Activated naive CD8-positive, alpha-beta T cell treated with anti-CD3 and anti-CD28 coated beads, Interleukin-2, amount 50 U/mL, for 24 hours (primary cell): ENCODE results near the gene SLC46A3.

Experiments
- ATAC-seq: fragments of 150-1000 bp; cut with Tn5 transposase; one replicate; pipeline ENCODE4 v1.10.0; 2021
- DNase-seq: peaks from one replicate; pipeline ENCODE4 v3.0.0; 2021
- H3K27ac Mint-ChIP-seq: one replicate; pipeline ENCODE4 v1.8.0; 2021; ENCODE audit warnings: mild to moderate bottlenecking, mixed read lengths
- H3K27me3 Mint-ChIP-seq: one replicate; pipeline ENCODE4 v1.8.0; 2021; ENCODE audit warnings: mixed read lengths
- H3K36me3 Mint-ChIP-seq: one replicate; pipeline ENCODE4 v1.8.0; 2021; ENCODE audit warnings: low read depth, mixed read lengths
- H3K4me1 Mint-ChIP-seq: one replicate; pipeline ENCODE4 v1.8.0; 2021; ENCODE audit warnings: mixed read lengths
- H3K4me3 Mint-ChIP-seq: one replicate; pipeline ENCODE4 v1.8.0; 2021; ENCODE audit warnings: mild to moderate bottlenecking, moderate library complexity, mixed read lengths
- H3K9me3 Mint-ChIP-seq: one replicate; pipeline ENCODE4 v1.8.0; 2021; ENCODE audit warnings: mixed read lengths

SLC46A3 gene

GRCh38 chr13:28679628-28680027, 39.1 kb downstream of the SLC46A3 start:
- ATAC-seq (no peak), DNase-seq (no peak)
- Mint-ChIP-seq H3K9me3 (no peaks in the 10 kb centered on the region), H3K4me3 (no peak overlapping the region), H3K36me3 (peaks cover 19% of the 10 kb centered on the region), H3K27me3 (no peaks in the 10 kb centered on the region), H3K4me1 (no peaks in the 10 kb centered on the region), H3K27ac (peak overlapping the region; percentile 65)

- H3K27ac Mint-ChIP-seq: no peak overlapping the region
- H3K36me3 Mint-ChIP-seq: peaks cover 26% of the 10 kb centered on the region
- no peak overlapping the region for H3K4me3 Mint-ChIP-seq
- no peaks in the 10 kb centered on the region for H3K9me3 Mint-ChIP-seq
- DNase-seq: no peak
- ATAC-seq: no peak
- H3K4me1 Mint-ChIP-seq: no peaks in the 10 kb centered on the region
- no peaks in the 10 kb centered on the region for H3K27me3 Mint-ChIP-seq
Observed at GRCh38 chr13:28678809-28679208, 40.0 kb downstream of the SLC46A3 start.

GRCh38 chr13:28671126-28671792, 47.5 kb downstream of the SLC46A3 start:
- DNase-seq (no peak), ATAC-seq (no peak)
- Mint-ChIP-seq H3K4me3 (no peak overlapping the region), H3K4me1 (peaks cover 2% of the 10 kb centered on the region), H3K27ac (no peak overlapping the region), H3K36me3 (peaks cover 75% of the 10 kb centered on the region), H3K9me3 (no peaks in the 10 kb centered on the region), H3K27me3 (no peaks in the 10 kb centered on the region)

- peaks cover 16% of the 10 kb centered on the region for H3K4me1 Mint-ChIP-seq
- H3K27ac Mint-ChIP-seq: no peak overlapping the region
Observed at GRCh38 chr13:28666897-28667488, 51.8 kb downstream of the SLC46A3 start.

GRCh38 chr13:28659621-28659970, 59.2 kb downstream of the SLC46A3 start:
- H3K4me1 Mint-ChIP-seq: peaks cover 55% of the 10 kb centered on the region
- H3K4me3 Mint-ChIP-seq: peak overlapping the region; percentile 87
- ATAC-seq: peak; percentile 84
- H3K27me3 Mint-ChIP-seq: no peaks in the 10 kb centered on the region
- H3K27ac Mint-ChIP-seq: peak overlapping the region; percentile 98
- peaks cover 46% of the 10 kb centered on the region for H3K36me3 Mint-ChIP-seq
- DNase-seq: no peak
- no peaks in the 10 kb centered on the region for H3K9me3 Mint-ChIP-seq

More at GRCh38 chr13:28666897-28667488, 51.8 kb downstream of the SLC46A3 start:
- no peaks in the 10 kb centered on the region for H3K27me3 Mint-ChIP-seq
- DNase-seq: no peak
- no peak for ATAC-seq
- H3K36me3 Mint-ChIP-seq: peaks cover 79% of the 10 kb centered on the region
- H3K9me3 Mint-ChIP-seq: no peaks in the 10 kb centered on the region
- no peak overlapping the region for H3K4me3 Mint-ChIP-seq

- Mint-ChIP-seq H3K4me1 (peaks cover 55% of the 10 kb centered on the region), H3K9me3 (no peaks in the 10 kb centered on the region), H3K27me3 (no peaks in the 10 kb centered on the region), H3K27ac (peak within 1 kb of the TSS; percentile 98), H3K4me3 (peak within 1 kb of the TSS; percentile 87), H3K36me3 (peaks cover 43% of the 10 kb centered on the region)
- DNase-seq (peak; percentile 95), ATAC-seq (peak; percentile 94)
Observed at GRCh38 chr13:28658796-28659620, 59.8 kb downstream of the SLC46A3 start, which contains the start of gene POMP. Gene POMP, plus strand, starts transcription at chr13:28659130. Its CDS starts 55 bp downstream, at chr13:28659185.

- ATAC-seq (no peak), DNase-seq (no peak)
- Mint-ChIP-seq H3K4me1 (peaks cover 55% of the 10 kb centered on the region), H3K36me3 (peaks cover 40% of the 10 kb centered on the region), H3K9me3 (no peaks in the 10 kb centered on the region), H3K27ac (peak overlapping the region; percentile 98), H3K4me3 (peak overlapping the region; percentile 87), H3K27me3 (no peaks in the 10 kb centered on the region)
Observed at GRCh38 chr13:28658539-28658795, 60.3 kb downstream of the SLC46A3 start.

- H3K27me3 Mint-ChIP-seq: no peaks in the 10 kb centered on the region
- peaks cover 41% of the 10 kb centered on the region for H3K36me3 Mint-ChIP-seq
- peak overlapping the region; percentile 98 for H3K27ac Mint-ChIP-seq
- ATAC-seq (no peak), DNase-seq (no peak)
- H3K4me1 Mint-ChIP-seq: peaks cover 55% of the 10 kb centered on the region
- H3K9me3 Mint-ChIP-seq: no peaks in the 10 kb centered on the region
- peak overlapping the region; percentile 87 for H3K4me3 Mint-ChIP-seq
Observed at GRCh38 chr13:28657784-28658538, 60.8 kb downstream of the SLC46A3 start.

GRCh38 chr13:28655561-28655960, 63.2 kb downstream of the SLC46A3 start:
- Mint-ChIP-seq H3K9me3 (no peaks in the 10 kb centered on the region), H3K27me3 (no peaks in the 10 kb centered on the region), H3K4me3 (no peak overlapping the region), H3K4me1 (peaks cover 52% of the 10 kb centered on the region), H3K27ac (no peak overlapping the region), H3K36me3 (peaks cover 29% of the 10 kb centered on the region)
- DNase-seq: no peak
- ATAC-seq: no peak

- peaks cover 54% of the 10 kb centered on the region for H3K4me1 Mint-ChIP-seq
- H3K4me3 Mint-ChIP-seq: no peak overlapping the region
- DNase-seq (no peak), ATAC-seq (no peak)
- H3K27me3 Mint-ChIP-seq: no peaks in the 10 kb centered on the region
- no peaks in the 10 kb centered on the region for H3K9me3 Mint-ChIP-seq
- no peak overlapping the region for H3K27ac Mint-ChIP-seq
- peaks cover 23% of the 10 kb centered on the region for H3K36me3 Mint-ChIP-seq
Observed at GRCh38 chr13:28654276-28654675, 64.5 kb downstream of the SLC46A3 start.

- peaks cover 24% of the 10 kb centered on the region for H3K36me3 Mint-ChIP-seq
- DNase-seq (no peak), ATAC-seq (no peak)
- no peaks in the 10 kb centered on the region for H3K27me3 Mint-ChIP-seq
- H3K4me3 Mint-ChIP-seq: no peak overlapping the region
- H3K27ac Mint-ChIP-seq: no peak overlapping the region
- peaks cover 56% of the 10 kb centered on the region for H3K4me1 Mint-ChIP-seq
- no peaks in the 10 kb centered on the region for H3K9me3 Mint-ChIP-seq
Observed at GRCh38 chr13:28653111-28653510, 65.7 kb downstream of the SLC46A3 start.

GRCh38 chr13:28651810-28652401, 66.9 kb downstream of the SLC46A3 start:
- Mint-ChIP-seq H3K4me3 (no peak overlapping the region), H3K4me1 (peaks cover 54% of the 10 kb centered on the region), H3K27me3 (no peaks in the 10 kb centered on the region), H3K9me3 (no peaks in the 10 kb centered on the region), H3K36me3 (peaks cover 20% of the 10 kb centered on the region), H3K27ac (peak overlapping the region; percentile 38)
- DNase-seq (no peak), ATAC-seq (peak; percentile 58)

- Mint-ChIP-seq H3K36me3 (peaks cover 17% of the 10 kb centered on the region), H3K27ac (no peak overlapping the region), H3K4me3 (no peak overlapping the region), H3K27me3 (no peaks in the 10 kb centered on the region), H3K9me3 (no peaks in the 10 kb centered on the region), H3K4me1 (peaks cover 45% of the 10 kb centered on the region)
- no peak for DNase-seq
- peak; percentile 84 for ATAC-seq
Observed at GRCh38 chr13:28650284-28650683, 68.5 kb downstream of the SLC46A3 start.
